ENCODE measurements around the gene UMPS. TPM values are rescaled to one million over a fixed set of nuclear protein-coding genes. Genes with fewer than 3 reads are reported as not detected.
"Not testable (repeated sequence)": the region's sequence is repeated elsewhere in the genome, so short reads cannot be mapped to it uniquely, and the experiment has no call there.

Gene UMPS
- polyA plus RNA-seq, 6 donors from 2014 or later = 10.9 to 28.7 (median 23.9) TPM

GRCh38 chr3:124741027-124741426, 10.8 kb downstream of the UMPS start:
- peaks cover 11 to 25% of the 10 kb centered on the region in 2 donors for H3K36me3 Mint-ChIP-seq
- no peak for DNase-seq
- no peak overlapping the region for H3K4me3 Mint-ChIP-seq
- no peaks in the 10 kb centered on the region for H3K27me3 Mint-ChIP-seq
- no peaks in the 10 kb centered on the region for H3K9me3 Mint-ChIP-seq
- peak overlapping the region in 1 of 6 donors; percentile 22 for H3K27ac Mint-ChIP-seq
- peaks cover 5 to 10% (median 9%) of the 10 kb centered on the region in 3 donors for H3K4me1 Mint-ChIP-seq
- no peak for ATAC-seq (ENCODE audit: low read depth in 2 of 2)

- no peak for ATAC-seq (ENCODE audit: low read depth in 2 of 2)
Measured at GRCh38 chr3:124745756-124746155, 15.5 kb downstream of the UMPS start.

DNA sequence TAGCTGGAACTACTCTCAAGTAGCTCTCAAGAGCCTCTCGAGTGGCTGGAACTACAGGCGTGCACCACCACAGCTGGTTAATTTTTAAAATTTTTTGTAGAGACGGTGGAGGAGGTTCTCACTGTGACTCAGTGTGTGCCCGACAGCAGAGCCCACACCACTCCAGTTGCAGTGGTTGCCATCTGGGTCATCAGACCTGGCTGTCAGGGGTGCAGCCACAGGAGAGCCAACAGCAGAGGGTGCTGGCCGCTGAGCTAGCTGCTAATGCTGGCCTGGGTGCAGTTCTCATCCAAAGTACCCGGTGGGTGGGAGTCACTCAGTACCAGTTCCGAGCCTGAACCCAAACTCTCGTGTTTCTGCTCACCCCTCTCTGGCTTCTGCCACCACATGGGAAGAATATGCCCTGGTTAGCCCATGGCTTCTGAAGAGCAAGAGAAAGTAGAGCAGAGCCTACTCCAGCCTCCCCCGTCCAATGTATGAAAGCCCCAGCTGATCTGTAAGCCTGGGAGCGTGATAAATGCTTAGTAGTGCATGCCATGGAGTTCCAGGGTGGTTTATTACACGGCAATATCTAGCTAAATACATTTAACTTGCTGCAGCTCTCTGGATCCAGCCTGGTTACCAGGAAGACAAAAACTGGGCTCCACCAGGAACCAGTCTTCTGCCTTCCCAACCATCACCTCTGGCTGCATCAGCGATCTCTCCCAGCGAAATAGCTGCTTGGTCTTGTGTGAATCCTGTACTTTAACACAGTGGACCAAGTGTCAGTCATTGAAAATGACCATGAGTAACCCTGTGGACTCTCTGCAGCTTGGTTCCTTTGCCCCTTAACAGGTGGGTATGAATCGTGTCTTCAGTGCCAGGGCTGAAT, 17.1 kb downstream of the UMPS start:
- no peak for DNase-seq
- Mint-ChIP-seq H3K27me3 (peaks cover 0 to 4% (median 0%) of the 10 kb centered on the region in 3 donors), H3K4me1 (no peaks in the 10 kb centered on the region), H3K9me3 (peaks cover 0 to 4% (median 0%) of the 10 kb centered on the region in 7 donors), H3K4me3 (peak overlapping the region in 1 of 8 donors; percentile 40), H3K36me3 (no peaks in the 10 kb centered on the region), H3K27ac (peak overlapping the region in 1 of 6 donors; percentile 52)
- no peak for ATAC-seq (ENCODE audit: low read depth in 2 of 2)

More at GRCh38 chr3:124745756-124746155, 15.5 kb downstream of the UMPS start:
- DNase-seq = no peak
- Mint-ChIP-seq H3K4me3 (no peak overlapping the region), H3K27ac (peak overlapping the region in 1 of 6 donors; percentile 92), H3K27me3 (no peaks in the 10 kb centered on the region), H3K9me3 (no peaks in the 10 kb centered on the region), H3K4me1 (peaks cover 0 to 5% (median 0%) of the 10 kb centered on the region in 3 donors), H3K36me3 (no peaks in the 10 kb centered on the region)

- Mint-ChIP-seq H3K4me3 (no peak overlapping the region), H3K27me3 (peaks cover 0 to 5% (median 0%) of the 10 kb centered on the region in 3 donors), H3K4me1 (no peaks in the 10 kb centered on the region), H3K9me3 (peaks cover 0 to 4% (median 0%) of the 10 kb centered on the region in 7 donors), H3K27ac (peak overlapping the region in 1 of 6 donors; percentile 30), H3K36me3 (no peaks in the 10 kb centered on the region)
- DNase-seq = no peak
- no peak for ATAC-seq (ENCODE audit: low read depth in 2 of 2)
Measured at GRCh38 chr3:124748560-124749198, 18.4 kb downstream of the UMPS start.

DNA sequence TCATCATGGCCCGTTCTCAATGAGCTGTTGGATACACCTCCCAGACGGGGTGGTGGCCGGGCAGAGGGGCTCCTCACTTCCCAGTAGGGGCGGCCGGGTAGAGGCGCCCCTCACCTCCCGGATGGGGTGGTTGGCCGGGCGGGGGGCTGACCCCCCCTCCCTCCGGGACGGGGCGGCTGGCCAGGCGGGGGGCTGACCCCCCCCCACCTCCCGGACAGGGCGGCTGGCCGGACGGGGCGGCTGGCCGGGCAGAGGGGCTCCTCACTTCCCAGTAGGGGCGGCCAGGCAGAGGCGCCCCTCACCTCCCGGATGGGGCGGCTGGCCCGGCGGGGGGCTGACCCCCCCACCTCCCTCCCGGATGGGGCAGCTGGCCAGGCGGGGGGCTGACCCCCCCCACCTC, 19.6 kb downstream of the UMPS start:
- ATAC-seq (ENCODE audit: low read depth in 2 of 2); H3K4me1 Mint-ChIP-seq; H3K27me3 Mint-ChIP-seq; H3K4me3 Mint-ChIP-seq; DNase-seq; H3K36me3 Mint-ChIP-seq; H3K27ac Mint-ChIP-seq; H3K9me3 Mint-ChIP-seq: not testable (repeated sequence)

DNA sequence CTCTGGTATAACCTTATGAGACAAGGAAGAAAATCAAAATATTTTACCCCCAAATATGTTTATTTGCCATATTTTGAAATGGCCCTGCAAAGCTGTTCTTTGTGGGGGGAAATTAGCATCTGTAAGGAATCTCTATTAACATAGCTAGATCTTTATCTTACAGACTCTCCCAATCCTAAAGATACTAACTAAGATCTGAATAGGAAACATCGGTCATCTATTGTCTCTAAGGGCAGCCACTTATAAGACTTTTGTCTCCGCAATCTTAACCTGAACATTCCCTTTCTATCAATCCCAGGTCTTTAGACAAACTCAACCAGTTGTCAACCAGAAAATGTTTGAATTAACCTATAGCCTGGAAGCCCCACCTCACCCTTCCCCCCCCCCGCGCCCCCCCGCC, 21.2 kb downstream of the UMPS start:
- DNase-seq (no peak), ATAC-seq (ENCODE audit: low read depth in 2 of 2) (no peak)
- no peak overlapping the region for H3K27ac Mint-ChIP-seq
- H3K4me3 Mint-ChIP-seq = no peak overlapping the region
- H3K36me3 Mint-ChIP-seq = no peaks in the 10 kb centered on the region
- H3K9me3 Mint-ChIP-seq = peaks cover 0 to 4% (median 0%) of the 10 kb centered on the region in 7 donors
- no peaks in the 10 kb centered on the region for H3K4me1 Mint-ChIP-seq
- peaks cover 3 to 14% (median 9%) of the 10 kb centered on the region in 3 donors for H3K27me3 Mint-ChIP-seq

- H3K27ac Mint-ChIP-seq = no peak overlapping the region
Measured at GRCh38 chr3:124752051-124752450, 21.8 kb downstream of the UMPS start.

GRCh38 chr3:124757926-124758325, 27.7 kb downstream of the UMPS start:
- peak overlapping the region in 1 of 6 donors; percentile 16 for H3K27ac Mint-ChIP-seq
- peaks cover 3 to 33% (median 30%) of the 10 kb centered on the region in 3 donors for H3K27me3 Mint-ChIP-seq
- H3K36me3 Mint-ChIP-seq; ATAC-seq (ENCODE audit: low read depth in 2 of 2); H3K9me3 Mint-ChIP-seq; H3K4me1 Mint-ChIP-seq; DNase-seq; H3K4me3 Mint-ChIP-seq: not testable (repeated sequence)

More at GRCh38 chr3:124752051-124752450, 21.8 kb downstream of the UMPS start:
- H3K4me1 Mint-ChIP-seq = no peaks in the 10 kb centered on the region
- no peak for ATAC-seq (ENCODE audit: low read depth in 2 of 2)
- H3K27me3 Mint-ChIP-seq = peaks cover 3 to 20% (median 10%) of the 10 kb centered on the region in 3 donors
- no peaks in the 10 kb centered on the region for H3K36me3 Mint-ChIP-seq
- no peak overlapping the region for H3K4me3 Mint-ChIP-seq
- DNase-seq = no peak
- H3K9me3 Mint-ChIP-seq = peaks cover 0 to 4% (median 0%) of the 10 kb centered on the region in 7 donors

DNA sequence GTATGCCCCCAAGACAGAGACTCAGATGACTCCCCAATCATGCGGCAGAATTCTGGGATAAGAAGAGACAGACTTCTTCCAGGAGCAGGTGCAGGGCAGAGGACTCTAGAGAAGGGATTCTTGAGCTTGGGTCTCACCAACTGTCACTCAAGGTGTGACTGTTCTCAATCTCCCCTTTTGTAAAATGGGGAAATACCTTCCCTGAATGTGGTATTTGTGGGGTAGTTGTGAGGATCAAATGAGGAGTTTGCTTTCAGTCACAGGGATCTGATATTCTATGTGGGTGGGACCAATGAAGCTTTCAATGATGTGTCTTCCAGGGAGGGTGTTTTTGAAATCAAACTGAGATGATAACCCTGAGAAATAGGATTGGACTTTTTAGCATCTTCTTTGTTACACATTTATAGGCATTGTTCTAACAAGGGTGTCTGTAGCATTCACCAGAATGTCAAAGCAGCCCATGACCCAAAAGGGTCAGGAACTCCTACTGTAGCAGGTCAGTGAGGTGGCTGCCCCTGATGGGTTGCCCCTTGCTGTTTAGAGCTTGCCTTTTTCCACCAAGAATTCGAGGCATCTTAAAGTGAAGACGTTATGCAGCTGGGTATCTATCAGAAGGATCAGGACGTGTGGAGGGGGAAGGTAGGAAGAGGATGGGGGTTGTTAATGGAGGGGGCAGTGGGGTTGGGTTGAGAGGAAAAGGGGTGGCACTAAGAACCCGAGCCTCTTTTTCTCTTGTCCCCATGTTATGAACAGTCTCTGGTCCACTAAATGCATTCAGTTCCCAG, 28.8 kb downstream of the UMPS start:
- Mint-ChIP-seq H3K27me3 (peaks cover 3 to 33% (median 30%) of the 10 kb centered on the region in 3 donors), H3K36me3 (no peaks in the 10 kb centered on the region), H3K27ac (no peak overlapping the region), H3K4me1 (peaks cover 4 to 7% (median 5%) of the 10 kb centered on the region in 3 donors), H3K9me3 (no peaks in the 10 kb centered on the region), H3K4me3 (peak overlapping the region in 1 of 8 donors; percentile 64)
- DNase-seq (no peak), ATAC-seq (ENCODE audit: low read depth in 2 of 2) (no peak)

DNA sequence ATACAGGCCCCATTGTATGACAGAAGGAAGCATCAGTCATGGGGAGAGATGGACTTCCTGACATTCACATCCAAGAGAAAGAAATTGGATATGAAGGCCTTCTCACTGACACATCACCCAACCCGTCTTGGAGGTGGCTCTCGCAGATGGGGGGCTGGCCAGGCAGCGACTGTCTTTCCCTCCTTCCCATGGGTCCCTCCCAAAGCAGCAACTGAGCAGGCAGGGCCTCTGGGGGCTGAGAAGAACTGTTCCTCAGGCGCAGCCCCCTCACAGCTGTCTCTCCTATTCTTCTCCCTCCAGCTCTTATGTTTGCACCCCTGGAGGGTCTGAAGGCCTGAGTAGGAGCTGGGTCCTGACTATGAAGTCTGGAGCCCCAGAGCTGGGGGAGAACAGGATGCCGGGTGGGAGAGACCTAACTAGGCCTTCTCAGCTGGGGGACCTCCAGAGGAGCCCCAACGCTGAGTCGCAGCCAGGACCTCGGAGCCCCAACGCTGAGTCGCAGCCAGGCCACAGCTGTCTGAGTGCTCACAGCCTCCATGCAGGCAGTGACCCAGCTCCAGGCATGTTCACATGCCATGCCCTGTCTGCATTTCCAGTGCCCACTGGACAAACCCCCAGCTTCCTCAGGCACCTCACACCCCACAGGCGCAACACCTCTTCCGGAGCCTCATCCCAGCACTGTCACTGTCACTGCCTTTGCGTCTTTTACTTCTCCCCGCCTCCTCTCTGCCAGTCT, 29.6 kb downstream of the UMPS start:
- peaks cover 0 to 40% (median 30%) of the 10 kb centered on the region in 3 donors for H3K27me3 Mint-ChIP-seq
- H3K36me3 Mint-ChIP-seq = no peaks in the 10 kb centered on the region
- H3K4me3 Mint-ChIP-seq = no peak overlapping the region
- no peaks in the 10 kb centered on the region for H3K9me3 Mint-ChIP-seq
- DNase-seq (no peak), ATAC-seq (ENCODE audit: low read depth in 2 of 2) (no peak)
- H3K27ac Mint-ChIP-seq = peak overlapping the region in 1 of 6 donors; percentile 50
- H3K4me1 Mint-ChIP-seq = peaks cover 4 to 7% (median 5%) of the 10 kb centered on the region in 3 donors

GRCh38 chr3:124760601-124761000, 30.3 kb downstream of the UMPS start:
- DNase-seq (no peak), ATAC-seq (ENCODE audit: low read depth in 2 of 2) (no peak)
- Mint-ChIP-seq H3K4me1 (peaks cover 4 to 7% (median 5%) of the 10 kb centered on the region in 3 donors), H3K4me3 (no peak overlapping the region), H3K9me3 (no peaks in the 10 kb centered on the region), H3K27ac (no peak overlapping the region), H3K36me3 (no peaks in the 10 kb centered on the region), H3K27me3 (peaks cover 0 to 40% (median 31%) of the 10 kb centered on the region in 3 donors)

DNA sequence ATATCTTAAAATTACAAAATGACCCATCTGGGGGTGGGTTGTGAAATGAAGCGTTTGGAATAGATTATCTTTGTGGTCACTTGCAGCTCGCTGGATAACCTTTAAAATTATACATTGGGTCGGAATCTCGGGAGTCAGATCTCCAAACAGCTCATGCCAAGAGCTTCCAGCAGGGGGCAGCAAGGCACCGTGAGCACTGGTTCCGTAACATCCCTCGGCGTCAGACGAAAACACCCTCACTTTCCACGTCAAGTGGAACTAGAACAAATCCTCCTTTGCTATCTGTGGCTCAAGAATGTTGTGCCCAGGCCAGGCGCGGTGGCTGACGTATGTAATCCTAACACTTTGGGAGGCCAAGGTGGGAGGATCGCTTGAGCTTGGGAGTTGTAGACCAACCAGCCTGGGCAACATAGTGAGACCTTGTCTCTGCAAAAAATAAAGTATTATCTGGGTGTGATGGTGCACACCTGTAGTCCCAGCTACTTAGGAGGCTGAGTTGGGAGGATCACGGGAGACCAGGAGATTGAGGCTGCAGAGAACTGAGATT, 31.1 kb downstream of the UMPS start:
- peaks cover 0 to 37% (median 33%) of the 10 kb centered on the region in 3 donors for H3K27me3 Mint-ChIP-seq
- DNase-seq (peak; percentile 48), ATAC-seq (ENCODE audit: low read depth in 2 of 2) (peak; percentile 54 to 74)
- no peaks in the 10 kb centered on the region for H3K9me3 Mint-ChIP-seq
- no peak overlapping the region for H3K27ac Mint-ChIP-seq
- peaks cover 4 to 7% (median 5%) of the 10 kb centered on the region in 3 donors for H3K4me1 Mint-ChIP-seq
- H3K36me3 Mint-ChIP-seq = no peaks in the 10 kb centered on the region
- H3K4me3 Mint-ChIP-seq = peak overlapping the region in 6 of 8 donors; percentile 23 to 73 (median 45)

Measured in naive B cell (primary cell).